HepG2 (cell line): ENCODE results near the gene MEGF6. TPM values are rescaled to one million over a fixed set of nuclear protein-coding genes. Genes with fewer than 3 reads are reported as not detected.

Experiments used
- ATF1 ChIP-seq: IDR thresholded peaks from 2 replicates; pipeline ENCODE4 v1.6.1; 2016; ENCODE audit warnings: mild to moderate bottlenecking, control low read depth
- ATF7-NPFF ChIP-seq: sonication (generic); formaldehyde crosslinking; IDR thresholded peaks from 2 replicates; pipeline ENCODE4 v1.8.1; 2023; ENCODE audit warnings: mild to moderate bottlenecking, low read depth, missing genetic modification reagents, moderate library complexity
- BRD4 ChIP-seq: sonication (generic); formaldehyde crosslinking; IDR thresholded peaks from 2 replicates; pipeline ENCODE4 v1.4.0; 2020; ENCODE audit warnings: missing genetic modification reagents
- CAMTA2 ChIP-seq: sonication (generic); formaldehyde crosslinking; IDR thresholded peaks from 2 replicates; pipeline ENCODE4 v1.4.0; 2020; ENCODE audit warnings: mild to moderate bottlenecking, missing genetic modification reagents, borderline replicate concordance
- CEBPG ChIP-seq: IDR thresholded peaks from 2 replicates; pipeline ENCODE4 v1.6.1; 2016
- IKZF1 ChIP-seq: fragments of 450-650 bp; IDR thresholded peaks from 2 replicates; pipeline ENCODE4 v1.7.1; 2016
- IKZF5 ChIP-seq: IDR thresholded peaks from 2 replicates; pipeline ENCODE4 v1.6.1; 2018; ENCODE audit warnings: missing genetic modification reagents, mild to moderate bottlenecking, missing compliant biosample characterization
- NAIF1 ChIP-seq: sonication (generic); formaldehyde crosslinking; IDR thresholded peaks from 2 replicates; pipeline ENCODE4 v1.5.0; 2020; ENCODE audit warnings: mild to moderate bottlenecking, missing genetic modification reagents, borderline replicate concordance
- NKX3-1 ChIP-seq: sonication (generic); formaldehyde crosslinking; IDR thresholded peaks from 2 replicates; pipeline ENCODE4 v1.5.0; 2020; ENCODE audit warnings: missing genetic modification reagents
- PITX1 ChIP-seq: sonication (generic); formaldehyde crosslinking; IDR thresholded peaks from 2 replicates; pipeline ENCODE4 v1.5.1; 2020; ENCODE audit warnings: mild to moderate bottlenecking, missing genetic modification reagents
- RFX5 ChIP-seq: IDR thresholded peaks from 2 replicates; pipeline ENCODE4 v1.6.1; 2011; ENCODE audit warnings: low read depth, low read length, improper control_type of control experiment
- SRY ChIP-seq: sonication (generic); formaldehyde crosslinking; IDR thresholded peaks from 2 replicates; pipeline ENCODE4 v1.8.0; 2022; ENCODE audit warnings: mild to moderate bottlenecking, missing genetic modification reagents
- ZBTB7B ChIP-seq: sonication (generic); formaldehyde crosslinking; IDR thresholded peaks from 2 replicates; pipeline ENCODE4 v1.4.0; 2020; ENCODE audit warnings: missing genetic modification reagents
- ZFX ChIP-seq: sonication (generic); formaldehyde crosslinking; IDR thresholded peaks from 2 replicates; pipeline ENCODE4 v1.4.0; 2020; ENCODE audit warnings: mild to moderate bottlenecking, low read depth, missing genetic modification reagents, moderate library complexity
- ZNF101 ChIP-seq: sonication (generic); formaldehyde crosslinking; IDR thresholded peaks from 2 replicates; pipeline ENCODE4 v1.4.0; 2020; ENCODE audit warnings: mild to moderate bottlenecking, low read depth, missing genetic modification reagents, borderline replicate concordance
- ZNF17 ChIP-seq: sonication (generic); formaldehyde crosslinking; IDR thresholded peaks from 2 replicates; pipeline ENCODE4 v1.5.0; 2020; ENCODE audit warnings: mild to moderate bottlenecking, missing genetic modification reagents
- ZNF253 ChIP-seq: sonication (generic); formaldehyde crosslinking; IDR thresholded peaks from 2 replicates; pipeline ENCODE4 v1.8.0; 2022; ENCODE audit warnings: mild to moderate bottlenecking, missing genetic modification reagents, borderline replicate concordance
- ZNF44 ChIP-seq: sonication (generic); formaldehyde crosslinking; IDR thresholded peaks from 2 replicates; pipeline ENCODE4 v1.5.1; 2020; ENCODE audit warnings: mild to moderate bottlenecking, missing genetic modification reagents
- ZNF713 ChIP-seq: sonication (generic); formaldehyde crosslinking; IDR thresholded peaks from 2 replicates; pipeline ENCODE4 v1.4.0; 2020; ENCODE audit warnings: mild to moderate bottlenecking, missing genetic modification reagents
- ZNF749 ChIP-seq: sonication (generic); formaldehyde crosslinking; IDR thresholded peaks from 2 replicates; pipeline ENCODE4 v1.8.0; 2022; ENCODE audit warnings: mild to moderate bottlenecking, missing genetic modification reagents, moderate library complexity, borderline replicate concordance
- polyA plus RNA-seq, 8 experiments: library from polyadenylated mRNA; depleted of rRNA in 3 of 8; stranded (reverse) in 7 of 8; unstranded in 1 of 8; fragments of >200 nt; fragmentation: Illumina TruSeq in 4 of 8; extraction: Trizol in 4 of 8; gene quantifications; 2 replicates each; pipeline versions ENCODE4 v1.2.1 to v1.2.3, GENCODE V29; 2011 to 2016; ENCODE audit warnings: low read depth in 4 of 8, missing spikeins in 1 of 8, mixed read lengths in 1 of 8; ENCODE audit not compliant: insufficient read depth in 1 of 8
- total RNA-seq, 5 experiments: library from RNA; depleted of rRNA; stranded (reverse); fragments of >200 nt; fragmentation: Illumina TruSeq; extraction: Trizol; gene quantifications; 2 replicates each; pipeline ENCODE4 v1.2.3, GENCODE V29; 2016; ENCODE audit warnings: low read depth in 1 of 5
- TF ChIP-seq, protein P1 (sequence below): sonication (generic); formaldehyde crosslinking; conservative IDR thresholded peaks from 2 replicates; pipeline ENCODE4 v1.4.0; 2020; ENCODE audit warnings: mild to moderate bottlenecking, missing genetic modification reagents, moderate library complexity
- TF ChIP-seq, protein P2 (sequence below): sonication (generic); formaldehyde crosslinking; IDR thresholded peaks from 2 replicates; pipeline ENCODE4 v1.5.1; 2020; ENCODE audit warnings: mild to moderate bottlenecking, missing genetic modification reagents, moderate library complexity

The MEGF6 gene
- total and polyA plus RNA-seq, 2 of the 13 experiments (the other 11 are each of a cell fraction or from before 2014, with no cell fraction given): 1.9 TPM

- TF ChIP-seq, protein P1, sequence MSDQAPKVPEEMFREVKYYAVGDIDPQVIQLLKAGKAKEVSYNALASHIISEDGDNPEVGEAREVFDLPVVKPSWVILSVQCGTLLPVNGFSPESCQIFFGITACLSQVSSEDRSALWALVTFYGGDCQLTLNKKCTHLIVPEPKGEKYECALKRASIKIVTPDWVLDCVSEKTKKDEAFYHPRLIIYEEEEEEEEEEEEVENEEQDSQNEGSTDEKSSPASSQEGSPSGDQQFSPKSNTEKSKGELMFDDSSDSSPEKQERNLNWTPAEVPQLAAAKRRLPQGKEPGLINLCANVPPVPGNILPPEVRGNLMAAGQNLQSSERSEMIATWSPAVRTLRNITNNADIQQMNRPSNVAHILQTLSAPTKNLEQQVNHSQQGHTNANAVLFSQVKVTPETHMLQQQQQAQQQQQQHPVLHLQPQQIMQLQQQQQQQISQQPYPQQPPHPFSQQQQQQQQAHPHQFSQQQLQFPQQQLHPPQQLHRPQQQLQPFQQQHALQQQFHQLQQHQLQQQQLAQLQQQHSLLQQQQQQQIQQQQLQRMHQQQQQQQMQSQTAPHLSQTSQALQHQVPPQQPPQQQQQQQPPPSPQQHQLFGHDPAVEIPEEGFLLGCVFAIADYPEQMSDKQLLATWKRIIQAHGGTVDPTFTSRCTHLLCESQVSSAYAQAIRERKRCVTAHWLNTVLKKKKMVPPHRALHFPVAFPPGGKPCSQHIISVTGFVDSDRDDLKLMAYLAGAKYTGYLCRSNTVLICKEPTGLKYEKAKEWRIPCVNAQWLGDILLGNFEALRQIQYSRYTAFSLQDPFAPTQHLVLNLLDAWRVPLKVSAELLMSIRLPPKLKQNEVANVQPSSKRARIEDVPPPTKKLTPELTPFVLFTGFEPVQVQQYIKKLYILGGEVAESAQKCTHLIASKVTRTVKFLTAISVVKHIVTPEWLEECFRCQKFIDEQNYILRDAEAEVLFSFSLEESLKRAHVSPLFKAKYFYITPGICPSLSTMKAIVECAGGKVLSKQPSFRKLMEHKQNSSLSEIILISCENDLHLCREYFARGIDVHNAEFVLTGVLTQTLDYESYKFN: peak; percentile 30; the same call in 1 of the 2 replicates
- TF ChIP-seq RFX5 (no peak), ZFX (peak; percentile 77), CEBPG (CRISPR knock-in tag) (no peak), ZNF17 (CRISPR knock-in tag) (no peak), IKZF5 (CRISPR knock-in tag) (peak; percentile 53; the same call in 1 of the 2 replicates), ZNF101 (CRISPR knock-in tag) (no peak), IKZF1 (no peak), NKX3-1 (CRISPR knock-in tag) (no peak), ATF1 (no peak; the same call in 1 of the 2 replicates), ZNF44 (no peak), ATF7-NPFF (CRISPR knock-in tag) (peak; percentile 48; the same call in 1 of the 2 replicates), NAIF1 (no peak), CAMTA2 (no peak), PITX1 (CRISPR knock-in tag) (no peak), ZBTB7B (CRISPR knock-in tag) (0 out of 2 replicates have a peak, but pooled peaks have one; percentile 32), SRY (CRISPR knock-in tag) (no peak), BRD4 (CRISPR knock-in tag) (no peak), ZNF713 (CRISPR knock-in tag) (no peak), ZNF749 (CRISPR knock-in tag) (no peak), ZNF253 (CRISPR knock-in tag) (no peak)
- TF ChIP-seq, protein P2, sequence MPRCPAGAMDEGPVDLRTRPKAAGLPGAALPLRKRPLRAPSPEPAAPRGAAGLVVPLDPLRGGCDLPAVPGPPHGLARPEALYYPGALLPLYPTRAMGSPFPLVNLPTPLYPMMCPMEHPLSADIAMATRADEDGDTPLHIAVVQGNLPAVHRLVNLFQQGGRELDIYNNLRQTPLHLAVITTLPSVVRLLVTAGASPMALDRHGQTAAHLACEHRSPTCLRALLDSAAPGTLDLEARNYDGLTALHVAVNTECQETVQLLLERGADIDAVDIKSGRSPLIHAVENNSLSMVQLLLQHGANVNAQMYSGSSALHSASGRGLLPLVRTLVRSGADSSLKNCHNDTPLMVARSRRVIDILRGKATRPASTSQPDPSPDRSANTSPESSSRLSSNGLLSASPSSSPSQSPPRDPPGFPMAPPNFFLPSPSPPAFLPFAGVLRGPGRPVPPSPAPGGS: no peak
Observed at GRCh38 chr1:3649342-3650247, 38.3 kb upstream of the MEGF6 start, which contains the start of gene WRAP73 (continued).
